Uterus (tissue), 2 donors: ENCODE measurements around the gene CBLL2.

Experiments used
- POLR2A ChIP-seq, 2 donors: fragments of 450-650 bp; IDR thresholded peaks; one replicate each; pipeline ENCODE4 v1.6.1; 2016; ENCODE audit warnings: antibody characterized with exemption in 2 of 2, mild to moderate bottlenecking in 1 of 2, moderate library complexity in 1 of 2
- TF ChIP-seq, protein P1 (sequence below), 4 experiments: fragments of 200-600 bp in 2 of 4; fragments of 450-650 bp in 2 of 4; sonication (generic) in 2 of 4; IDR thresholded peaks; one replicate each; pipeline ENCODE4 v1.5.1; 2016 to 2019; ENCODE audit warnings: antibody characterized with exemption in 4 of 4, mild to moderate bottlenecking in 2 of 4, moderate library complexity in 1 of 4

DNA sequence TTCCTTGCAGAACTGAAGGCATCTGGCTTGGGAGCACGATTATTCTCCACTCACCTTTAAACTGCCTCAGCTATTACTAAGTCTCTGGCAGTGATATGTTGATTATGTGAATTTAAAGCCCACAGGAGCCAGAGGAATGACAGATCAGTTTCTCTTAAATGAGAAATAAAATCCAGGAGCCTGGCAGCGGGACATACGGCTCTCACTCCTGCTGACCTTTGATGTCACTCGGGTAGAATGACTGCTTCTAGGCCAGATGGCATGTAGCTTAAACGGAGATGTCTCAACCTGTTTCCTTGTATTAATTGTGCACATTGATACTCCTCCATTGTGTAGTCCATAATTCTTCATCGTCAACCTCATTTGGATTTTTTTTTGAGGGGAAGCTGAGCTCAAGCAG, 4.0 kb upstream of the CBLL2 start:
- TF ChIP-seq, protein P1, sequence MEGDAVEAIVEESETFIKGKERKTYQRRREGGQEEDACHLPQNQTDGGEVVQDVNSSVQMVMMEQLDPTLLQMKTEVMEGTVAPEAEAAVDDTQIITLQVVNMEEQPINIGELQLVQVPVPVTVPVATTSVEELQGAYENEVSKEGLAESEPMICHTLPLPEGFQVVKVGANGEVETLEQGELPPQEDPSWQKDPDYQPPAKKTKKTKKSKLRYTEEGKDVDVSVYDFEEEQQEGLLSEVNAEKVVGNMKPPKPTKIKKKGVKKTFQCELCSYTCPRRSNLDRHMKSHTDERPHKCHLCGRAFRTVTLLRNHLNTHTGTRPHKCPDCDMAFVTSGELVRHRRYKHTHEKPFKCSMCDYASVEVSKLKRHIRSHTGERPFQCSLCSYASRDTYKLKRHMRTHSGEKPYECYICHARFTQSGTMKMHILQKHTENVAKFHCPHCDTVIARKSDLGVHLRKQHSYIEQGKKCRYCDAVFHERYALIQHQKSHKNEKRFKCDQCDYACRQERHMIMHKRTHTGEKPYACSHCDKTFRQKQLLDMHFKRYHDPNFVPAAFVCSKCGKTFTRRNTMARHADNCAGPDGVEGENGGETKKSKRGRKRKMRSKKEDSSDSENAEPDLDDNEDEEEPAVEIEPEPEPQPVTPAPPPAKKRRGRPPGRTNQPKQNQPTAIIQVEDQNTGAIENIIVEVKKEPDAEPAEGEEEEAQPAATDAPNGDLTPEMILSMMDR (IDR thresholded peaks at IDR 0.05): no peak
- TF ChIP-seq POLR2A (IDR thresholded peaks at IDR 0.05): no peak
